HepG2 (cell line): ENCODE data around the gene TTLL10. TPM values are rescaled to one million over a fixed set of nuclear protein-coding genes. Genes with fewer than 3 reads are reported as not detected.
A peak's percentile ranks its signal among the peaks of the same experiment; 100 is the strongest.

Experiments
- ATRX ChIP-seq: sonication (generic); formaldehyde crosslinking; IDR thresholded peaks from 2 replicates; pipeline ENCODE4 v1.4.0; 2020; ENCODE audit warnings: missing genetic modification reagents, borderline replicate concordance
- ISX ChIP-seq: sonication (generic); formaldehyde crosslinking; conservative IDR thresholded peaks from 2 replicates; pipeline ENCODE4 v1.5.0; 2020; ENCODE audit warnings: missing genetic modification reagents
- PHF8 ChIP-seq: sonication (generic); formaldehyde crosslinking; IDR thresholded peaks from 2 replicates; pipeline ENCODE4 v1.5.0; 2020; ENCODE audit warnings: missing genetic modification reagents
- POLR2AphosphoS5 ChIP-seq: IDR thresholded peaks from 2 replicates; pipeline ENCODE4 v1.6.1; 2012; ENCODE audit warnings: low read depth, low read length
- PPARG ChIP-seq: conservative IDR thresholded peaks from 2 replicates; pipeline ENCODE4 v1.6.1; 2016; ENCODE audit warnings: missing biosample characterization, missing genetic modification reagents
- PRPF4 ChIP-seq: fragments of 200-400 bp; formaldehyde crosslinking; IDR thresholded peaks from 2 replicates; pipeline ENCODE4 v1.6.1; 2016; ENCODE audit warnings: low read length, low read depth; ENCODE audit not compliant: poor library complexity, severe bottlenecking
- REL ChIP-seq: sonication (generic); formaldehyde crosslinking; conservative IDR thresholded peaks from 2 replicates; pipeline ENCODE4 v1.8.0; 2022; ENCODE audit warnings: mild to moderate bottlenecking, missing genetic modification reagents, moderate library complexity
- SP4 ChIP-seq: sonication (generic); formaldehyde crosslinking; IDR thresholded peaks from 2 replicates; pipeline ENCODE4 v1.8.1; 2023; ENCODE audit warnings: mild to moderate bottlenecking, missing genetic modification reagents
- SRY ChIP-seq: sonication (generic); formaldehyde crosslinking; IDR thresholded peaks from 2 replicates; pipeline ENCODE4 v1.8.0; 2022; ENCODE audit warnings: mild to moderate bottlenecking, missing genetic modification reagents
- ZBTB7B ChIP-seq: sonication (generic); formaldehyde crosslinking; IDR thresholded peaks from 2 replicates; pipeline ENCODE4 v1.4.0; 2020; ENCODE audit warnings: missing genetic modification reagents
- ZC3H13 ChIP-seq: sonication (generic); formaldehyde crosslinking; IDR thresholded peaks from 2 replicates; pipeline ENCODE4 v1.8.1; 2023; ENCODE audit warnings: mild to moderate bottlenecking, missing genetic modification reagents, moderate library complexity
- ZKSCAN8 ChIP-seq: IDR thresholded peaks from 2 replicates; pipeline ENCODE4 v1.6.1; 2016; ENCODE audit warnings: borderline replicate concordance, missing genetic modification reagents, missing compliant biosample characterization
- ZNF33B ChIP-seq: sonication (generic); formaldehyde crosslinking; IDR thresholded peaks from 2 replicates; pipeline ENCODE4 v1.5.1; 2020; ENCODE audit warnings: mild to moderate bottlenecking, missing genetic modification reagents
- ZNF616 ChIP-seq: sonication (generic); formaldehyde crosslinking; IDR thresholded peaks from 2 replicates; pipeline ENCODE4 v1.5.0; 2020; ENCODE audit warnings: low read depth, mild to moderate bottlenecking, missing genetic modification reagents
- ZNF788 ChIP-seq: sonication (generic); formaldehyde crosslinking; IDR thresholded peaks from 2 replicates; pipeline ENCODE4 v1.5.0; 2020; ENCODE audit warnings: mild to moderate bottlenecking, missing genetic modification reagents, borderline replicate concordance
- polyA plus RNA-seq, 8 experiments: library from polyadenylated mRNA; depleted of rRNA in 3 of 8; stranded (reverse) in 7 of 8; unstranded in 1 of 8; fragments of >200 nt; fragmentation: Illumina TruSeq in 4 of 8; extraction: Trizol in 4 of 8; gene quantifications; 2 replicates each; pipeline versions ENCODE4 v1.2.1 to v1.2.3, GENCODE V29; 2011 to 2016; ENCODE audit warnings: low read depth in 4 of 8, missing spikeins in 1 of 8, mixed read lengths in 1 of 8; ENCODE audit not compliant: insufficient read depth in 1 of 8
- total RNA-seq, 5 experiments: library from RNA; depleted of rRNA; stranded (reverse); fragments of >200 nt; fragmentation: Illumina TruSeq; extraction: Trizol; gene quantifications; 2 replicates each; pipeline ENCODE4 v1.2.3, GENCODE V29; 2016; ENCODE audit warnings: low read depth in 1 of 5
- TF ChIP-seq, protein P1 (sequence below): sonication (generic); formaldehyde crosslinking; IDR thresholded peaks from 2 replicates; pipeline ENCODE4 v1.4.0; 2020; ENCODE audit warnings: mild to moderate bottlenecking, missing genetic modification reagents
- TF ChIP-seq, protein P2 (sequence below): IDR thresholded peaks from 2 replicates; pipeline ENCODE4 v1.6.1; 2018; ENCODE audit warnings: missing genetic modification reagents, mild to moderate bottlenecking, missing compliant biosample characterization
- TF ChIP-seq, protein P3 (sequence below): sonication (generic); IDR thresholded peaks from 2 replicates; pipeline ENCODE4 v1.6.1; 2016; ENCODE audit warnings: low read depth, borderline replicate concordance
- TF ChIP-seq, protein P4 (sequence below): sonication (generic); formaldehyde crosslinking; conservative IDR thresholded peaks from 2 replicates; pipeline ENCODE4 v1.4.0; 2020; ENCODE audit warnings: missing genetic modification reagents

The TTLL10 gene
- total and polyA plus RNA-seq, 2 of the 13 experiments (the other 11 are each of a cell fraction or from before 2014, with no cell fraction given): not detected

- TF ChIP-seq POLR2AphosphoS5 (peak; percentile 65), PHF8 (peak; percentile 78), PPARG (CRISPR knock-in tag) (0 out of 2 replicates have a peak, but pooled peaks have one; percentile 11), ZBTB7B (CRISPR knock-in tag) (0 out of 2 replicates have a peak, but pooled peaks have one; percentile 27), ZNF616 (CRISPR knock-in tag) (no peak), PRPF4 (no peak), REL (CRISPR knock-in tag) (0 out of 2 replicates have a peak, but pooled peaks have one; percentile 40), ZKSCAN8 (peak; percentile 44; the same call in 1 of the 2 replicates), SRY (CRISPR knock-in tag) (peak; percentile 7; the same call in 1 of the 2 replicates), ZC3H13 (CRISPR knock-in tag) (peak; percentile 80; the same call in 1 of the 2 replicates), ISX (CRISPR knock-in tag) (no peak), ZNF788 (CRISPR knock-in tag) (0 out of 2 replicates have a peak, but pooled peaks have one; percentile 31), SP4 (CRISPR knock-in tag) (no peak; the same call in 1 of the 2 replicates), ZNF33B (CRISPR knock-in tag) (peak; percentile 88), ATRX (CRISPR knock-in tag) (no peak)
- TF ChIP-seq, protein P1, sequence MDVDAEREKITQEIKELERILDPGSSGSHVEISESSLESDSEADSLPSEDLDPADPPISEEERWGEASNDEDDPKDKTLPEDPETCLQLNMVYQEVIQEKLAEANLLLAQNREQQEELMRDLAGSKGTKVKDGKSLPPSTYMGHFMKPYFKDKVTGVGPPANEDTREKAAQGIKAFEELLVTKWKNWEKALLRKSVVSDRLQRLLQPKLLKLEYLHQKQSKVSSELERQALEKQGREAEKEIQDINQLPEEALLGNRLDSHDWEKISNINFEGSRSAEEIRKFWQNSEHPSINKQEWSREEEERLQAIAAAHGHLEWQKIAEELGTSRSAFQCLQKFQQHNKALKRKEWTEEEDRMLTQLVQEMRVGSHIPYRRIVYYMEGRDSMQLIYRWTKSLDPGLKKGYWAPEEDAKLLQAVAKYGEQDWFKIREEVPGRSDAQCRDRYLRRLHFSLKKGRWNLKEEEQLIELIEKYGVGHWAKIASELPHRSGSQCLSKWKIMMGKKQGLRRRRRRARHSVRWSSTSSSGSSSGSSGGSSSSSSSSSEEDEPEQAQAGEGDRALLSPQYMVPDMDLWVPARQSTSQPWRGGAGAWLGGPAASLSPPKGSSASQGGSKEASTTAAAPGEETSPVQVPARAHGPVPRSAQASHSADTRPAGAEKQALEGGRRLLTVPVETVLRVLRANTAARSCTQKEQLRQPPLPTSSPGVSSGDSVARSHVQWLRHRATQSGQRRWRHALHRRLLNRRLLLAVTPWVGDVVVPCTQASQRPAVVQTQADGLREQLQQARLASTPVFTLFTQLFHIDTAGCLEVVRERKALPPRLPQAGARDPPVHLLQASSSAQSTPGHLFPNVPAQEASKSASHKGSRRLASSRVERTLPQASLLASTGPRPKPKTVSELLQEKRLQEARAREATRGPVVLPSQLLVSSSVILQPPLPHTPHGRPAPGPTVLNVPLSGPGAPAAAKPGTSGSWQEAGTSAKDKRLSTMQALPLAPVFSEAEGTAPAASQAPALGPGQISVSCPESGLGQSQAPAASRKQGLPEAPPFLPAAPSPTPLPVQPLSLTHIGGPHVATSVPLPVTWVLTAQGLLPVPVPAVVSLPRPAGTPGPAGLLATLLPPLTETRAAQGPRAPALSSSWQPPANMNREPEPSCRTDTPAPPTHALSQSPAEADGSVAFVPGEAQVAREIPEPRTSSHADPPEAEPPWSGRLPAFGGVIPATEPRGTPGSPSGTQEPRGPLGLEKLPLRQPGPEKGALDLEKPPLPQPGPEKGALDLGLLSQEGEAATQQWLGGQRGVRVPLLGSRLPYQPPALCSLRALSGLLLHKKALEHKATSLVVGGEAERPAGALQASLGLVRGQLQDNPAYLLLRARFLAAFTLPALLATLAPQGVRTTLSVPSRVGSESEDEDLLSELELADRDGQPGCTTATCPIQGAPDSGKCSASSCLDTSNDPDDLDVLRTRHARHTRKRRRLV (CRISPR knock-in tag): peak; percentile 26; the same call in 1 of the 2 replicates
- TF ChIP-seq, protein P2, sequence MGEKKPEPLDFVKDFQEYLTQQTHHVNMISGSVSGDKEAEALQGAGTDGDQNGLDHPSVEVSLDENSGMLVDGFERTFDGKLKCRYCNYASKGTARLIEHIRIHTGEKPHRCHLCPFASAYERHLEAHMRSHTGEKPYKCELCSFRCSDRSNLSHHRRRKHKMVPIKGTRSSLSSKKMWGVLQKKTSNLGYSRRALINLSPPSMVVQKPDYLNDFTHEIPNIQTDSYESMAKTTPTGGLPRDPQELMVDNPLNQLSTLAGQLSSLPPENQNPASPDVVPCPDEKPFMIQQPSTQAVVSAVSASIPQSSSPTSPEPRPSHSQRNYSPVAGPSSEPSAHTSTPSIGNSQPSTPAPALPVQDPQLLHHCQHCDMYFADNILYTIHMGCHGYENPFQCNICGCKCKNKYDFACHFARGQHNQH (CRISPR knock-in tag): peak; percentile 58; the same call in 1 of the 2 replicates
- TF ChIP-seq, protein P3, sequence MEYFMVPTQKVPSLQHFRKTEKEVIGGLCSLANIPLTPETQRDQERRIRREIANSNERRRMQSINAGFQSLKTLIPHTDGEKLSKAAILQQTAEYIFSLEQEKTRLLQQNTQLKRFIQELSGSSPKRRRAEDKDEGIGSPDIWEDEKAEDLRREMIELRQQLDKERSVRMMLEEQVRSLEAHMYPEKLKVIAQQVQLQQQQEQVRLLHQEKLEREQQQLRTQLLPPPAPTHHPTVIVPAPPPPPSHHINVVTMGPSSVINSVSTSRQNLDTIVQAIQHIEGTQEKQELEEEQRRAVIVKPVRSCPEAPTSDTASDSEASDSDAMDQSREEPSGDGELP: peak; percentile 47; the same call in 1 of the 2 replicates
- TF ChIP-seq, protein P4, sequence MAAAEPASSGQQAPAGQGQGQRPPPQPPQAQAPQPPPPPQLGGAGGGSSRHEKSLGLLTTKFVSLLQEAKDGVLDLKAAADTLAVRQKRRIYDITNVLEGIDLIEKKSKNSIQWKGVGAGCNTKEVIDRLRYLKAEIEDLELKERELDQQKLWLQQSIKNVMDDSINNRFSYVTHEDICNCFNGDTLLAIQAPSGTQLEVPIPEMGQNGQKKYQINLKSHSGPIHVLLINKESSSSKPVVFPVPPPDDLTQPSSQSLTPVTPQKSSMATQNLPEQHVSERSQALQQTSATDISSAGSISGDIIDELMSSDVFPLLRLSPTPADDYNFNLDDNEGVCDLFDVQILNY (CRISPR knock-in tag): peak; percentile 58; the same call in 1 of the 2 replicates
These were observed 45.1 kb upstream of the TTLL10 start (continued) for GRCh38 chr1:1128454-1129139.
